MM.1S (cell line): ENCODE measurements around the gene SLCO3A1.

Experiments
- DNase-seq: peaks from one replicate; pipeline ENCODE4 v3.0.0-alpha.2; 2015
- H2AFZ ChIP-seq: fragments of 300-600 bp; sonication (generic); 2 replicates; pipeline ENCODE4 v1.6.0; 2016; ENCODE audit warnings: antibody characterized with exemption, low read length
- H3F3A ChIP-seq: fragments of 300-600 bp; sonication (generic); 2 replicates; pipeline ENCODE4 v1.6.1; 2016; ENCODE audit warnings: mild to moderate bottlenecking, antibody characterized with exemption, low read length, moderate library complexity, mixed read lengths; ENCODE audit not compliant: insufficient read depth
- H3K27ac ChIP-seq: fragments of 300-600 bp; sonication (generic); 2 replicates; pipeline ENCODE4 v1.5.1; 2016; ENCODE audit warnings: mild to moderate bottlenecking, low read length
- H3K27me3 ChIP-seq: fragments of 300-600 bp; sonication (generic); replicated peaks from 2 replicates; pipeline ENCODE4 v1.6.0; 2016; ENCODE audit warnings: low read length; ENCODE audit not compliant: insufficient read depth
- H3K36me3 ChIP-seq: fragments of 300-600 bp; sonication (generic); replicated peaks from 2 replicates; pipeline ENCODE4 v1.6.1; 2016; ENCODE audit warnings: mild to moderate bottlenecking, low read length, mixed read lengths; ENCODE audit not compliant: insufficient read depth
- H3K4me1 ChIP-seq: fragments of 300-600 bp; sonication (generic); 2 replicates; pipeline ENCODE4 v1.6.1; 2016; ENCODE audit warnings: low read length, mixed read lengths
- H3K4me2 ChIP-seq: fragments of 300-600 bp; sonication (generic); 2 replicates; pipeline ENCODE4 v1.6.0; 2016; ENCODE audit warnings: low read depth, low read length
- H3K4me3 ChIP-seq: fragments of 300-600 bp; sonication (generic); 2 replicates; pipeline ENCODE4 v1.5.1; 2016; ENCODE audit warnings: low read length, mixed read lengths
- H3K79me2 ChIP-seq: fragments of 300-600 bp; sonication (generic); 2 replicates; pipeline ENCODE4 v1.6.1; 2016; ENCODE audit warnings: mixed run types, low read length, mixed read lengths
- H3K9ac ChIP-seq: fragments of 300-600 bp; sonication (generic); 2 replicates; pipeline ENCODE4 v1.6.1; 2016; ENCODE audit warnings: low read length, mixed read lengths
- H3K9me2 ChIP-seq: fragments of 300-600 bp; sonication (generic); replicated peaks from 2 replicates; pipeline ENCODE4 v1.6.1; 2016; ENCODE audit warnings: mild to moderate bottlenecking, low read length, mixed read lengths; ENCODE audit not compliant: insufficient read depth
- H3K9me3 ChIP-seq: fragments of 300-600 bp; sonication (generic); replicated peaks from 2 replicates; pipeline ENCODE4 v1.6.1; 2016; ENCODE audit warnings: mild to moderate bottlenecking, low read length, mixed read lengths; ENCODE audit not compliant: insufficient read depth
- H4K20me1 ChIP-seq: fragments of 300-600 bp; sonication (generic); 2 replicates; pipeline ENCODE4 v1.6.1; 2016; ENCODE audit warnings: mild to moderate bottlenecking, low read length, moderate library complexity, mixed read lengths; ENCODE audit not compliant: insufficient read depth
- EZH2 ChIP-seq: fragments of 300-600 bp; sonication (generic); optimal IDR thresholded peaks from 2 replicates; pipeline ENCODE3; 2017; ENCODE audit warnings: low read depth, mild to moderate bottlenecking, antibody characterized with exemption, low read length, mixed read lengths
- EZH2phosphoT487 ChIP-seq: fragments of 300-600 bp; sonication (generic); IDR thresholded peaks from 2 replicates; pipeline ENCODE4 v1.6.1; 2018; ENCODE audit warnings: antibody characterized with exemption, low read length
- TF ChIP-seq, protein P1 (sequence below): fragments of 300-600 bp; sonication (generic); IDR thresholded peaks from 2 replicates; pipeline ENCODE4 v1.5.1; 2016; ENCODE audit warnings: antibody characterized with exemption, low read length, mixed read lengths

SLCO3A1 gene

DNA sequence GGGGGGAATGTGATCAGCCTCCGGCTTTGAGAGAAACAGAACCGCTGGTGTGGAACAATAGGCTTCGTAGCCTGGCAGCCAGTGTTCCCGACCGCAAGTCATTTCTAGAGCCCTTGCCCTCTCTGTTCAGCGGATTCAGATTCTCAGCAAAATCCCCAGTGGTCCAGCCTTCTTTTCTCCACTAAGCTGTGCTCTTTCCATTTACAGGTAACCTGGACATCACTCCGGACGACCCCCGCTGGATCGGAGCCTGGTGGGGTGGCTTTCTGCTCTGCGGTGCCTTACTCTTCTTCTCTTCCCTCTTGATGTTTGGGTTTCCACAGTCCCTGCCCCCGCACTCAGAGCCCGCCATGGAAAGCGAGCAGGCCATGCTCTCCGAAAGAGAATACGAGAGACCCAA, 250.6 kb downstream of the SLCO3A1 start:
- H3K9me3 ChIP-seq = no peaks in the 10 kb centered on the region
- no peak overlapping the region for H3K4me2 ChIP-seq
- H3K27ac ChIP-seq = no peak overlapping the region
- H3K36me3 ChIP-seq = no peaks in the 10 kb centered on the region
- TF ChIP-seq, protein P1, sequence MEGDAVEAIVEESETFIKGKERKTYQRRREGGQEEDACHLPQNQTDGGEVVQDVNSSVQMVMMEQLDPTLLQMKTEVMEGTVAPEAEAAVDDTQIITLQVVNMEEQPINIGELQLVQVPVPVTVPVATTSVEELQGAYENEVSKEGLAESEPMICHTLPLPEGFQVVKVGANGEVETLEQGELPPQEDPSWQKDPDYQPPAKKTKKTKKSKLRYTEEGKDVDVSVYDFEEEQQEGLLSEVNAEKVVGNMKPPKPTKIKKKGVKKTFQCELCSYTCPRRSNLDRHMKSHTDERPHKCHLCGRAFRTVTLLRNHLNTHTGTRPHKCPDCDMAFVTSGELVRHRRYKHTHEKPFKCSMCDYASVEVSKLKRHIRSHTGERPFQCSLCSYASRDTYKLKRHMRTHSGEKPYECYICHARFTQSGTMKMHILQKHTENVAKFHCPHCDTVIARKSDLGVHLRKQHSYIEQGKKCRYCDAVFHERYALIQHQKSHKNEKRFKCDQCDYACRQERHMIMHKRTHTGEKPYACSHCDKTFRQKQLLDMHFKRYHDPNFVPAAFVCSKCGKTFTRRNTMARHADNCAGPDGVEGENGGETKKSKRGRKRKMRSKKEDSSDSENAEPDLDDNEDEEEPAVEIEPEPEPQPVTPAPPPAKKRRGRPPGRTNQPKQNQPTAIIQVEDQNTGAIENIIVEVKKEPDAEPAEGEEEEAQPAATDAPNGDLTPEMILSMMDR = no peak
- TF ChIP-seq EZH2phosphoT487 (no peak), EZH2 (no peak)
- H2AFZ ChIP-seq = no peak overlapping the region
- peaks cover 29% of the 10 kb centered on the region for H3K4me1 ChIP-seq
- H3K9me2 ChIP-seq = no peaks in the 10 kb centered on the region
- peaks cover 19% of the 10 kb centered on the region for H3F3A ChIP-seq
- H3K27me3 ChIP-seq = no peaks in the 10 kb centered on the region
- no peak for DNase-seq
- H4K20me1 ChIP-seq = no peaks in the 10 kb centered on the region
- H3K79me2 ChIP-seq = no peaks in the 10 kb centered on the region
- H3K9ac ChIP-seq = no peak overlapping the region
- H3K4me3 ChIP-seq = no peak overlapping the region

- Histone ChIP-seq H2AFZ (no peak overlapping the region), H4K20me1 (no peaks in the 10 kb centered on the region), H3K4me2 (no peak overlapping the region), H3K4me3 (no peak overlapping the region), H3K79me2 (no peaks in the 10 kb centered on the region), H3K9ac (no peak overlapping the region), H3F3A (peaks cover 13% of the 10 kb centered on the region), H3K36me3 (no peaks in the 10 kb centered on the region), H3K9me3 (no peaks in the 10 kb centered on the region), H3K27ac (no peak overlapping the region), H3K27me3 (no peaks in the 10 kb centered on the region), H3K9me2 (no peaks in the 10 kb centered on the region), H3K4me1 (peaks cover 22% of the 10 kb centered on the region)
- TF ChIP-seq EZH2phosphoT487 (no peak), EZH2 (no peak)
- TF ChIP-seq, protein P1 = no peak
- DNase-seq = no peak
Observed at GRCh38 chr15:92105611-92106010, 252.1 kb downstream of the SLCO3A1 start.

DNA sequence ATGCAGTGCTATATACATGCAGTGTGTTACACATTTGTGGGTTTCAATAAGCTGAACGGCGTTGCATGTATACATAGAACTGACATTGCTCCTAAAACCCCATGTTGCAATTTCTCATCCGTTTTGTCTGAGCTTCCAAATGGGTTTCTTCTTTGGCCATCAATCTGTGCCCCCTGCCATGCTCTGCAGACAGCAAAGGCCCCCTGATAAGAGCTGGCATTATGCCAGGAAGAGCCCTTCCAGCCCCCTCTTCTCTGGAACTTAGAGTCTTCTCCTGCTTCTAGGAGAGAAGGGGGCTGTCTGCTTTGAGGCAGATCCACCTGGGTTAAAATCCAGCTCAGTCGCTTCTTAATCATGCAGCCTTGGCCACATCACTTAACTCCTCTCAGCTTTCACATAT, 254.0 kb downstream of the SLCO3A1 start:
- H3K36me3 ChIP-seq = no peaks in the 10 kb centered on the region
- H2AFZ ChIP-seq = no peak overlapping the region
- H4K20me1 ChIP-seq = no peaks in the 10 kb centered on the region
- H3K27ac ChIP-seq = no peak overlapping the region
- no peak overlapping the region for H3K9ac ChIP-seq
- no peak overlapping the region for H3K4me2 ChIP-seq
- no peak for DNase-seq
- no peaks in the 10 kb centered on the region for H3F3A ChIP-seq
- H3K4me3 ChIP-seq = no peak overlapping the region
- H3K27me3 ChIP-seq = no peaks in the 10 kb centered on the region
- H3K79me2 ChIP-seq = no peaks in the 10 kb centered on the region
- TF ChIP-seq, protein P1 = no peak
- TF ChIP-seq EZH2 (no peak), EZH2phosphoT487 (no peak)
- H3K4me1 ChIP-seq = peaks cover 4% of the 10 kb centered on the region
- H3K9me2 ChIP-seq = no peaks in the 10 kb centered on the region
- H3K9me3 ChIP-seq = no peaks in the 10 kb centered on the region
